Ascending aorta (tissue), 2 donors: ENCODE measurements around the gene KDM1B. TPM values are rescaled to one million over a fixed set of nuclear protein-coding genes. Genes with fewer than 3 reads are reported as not detected.
A peak's percentile ranks its signal among the peaks of the same experiment; 100 is the strongest.

Experiments used
- DNase-seq, 2 donors: peaks; one replicate each; pipeline ENCODE4 v3.0.0-alpha.2; 2019; ENCODE audit warnings: low spot score in 2 of 2
- H3K27ac ChIP-seq, 2 donors: fragments of 200-600 bp; sonication (generic); one replicate each; pipeline ENCODE4 v1.5.1; 2016 to 2017; ENCODE audit warnings: mild to moderate bottlenecking in 1 of 2
- H3K27me3 ChIP-seq: fragments of 200-600 bp; sonication (generic); one replicate; pipeline ENCODE4 v1.5.1; 2017
- H3K36me3 ChIP-seq, 2 donors: fragments of 200-600 bp; sonication (generic); one replicate each; pipeline ENCODE4 v1.5.1; 2016
- H3K4me1 ChIP-seq, 2 donors: fragments of 200-600 bp; sonication (generic); one replicate each; pipeline ENCODE4 v1.5.1; 2016 to 2017; ENCODE audit warnings: mild to moderate bottlenecking in 1 of 2
- H3K4me3 ChIP-seq, 2 donors: fragments of 200-600 bp; sonication (generic); one replicate each; pipeline ENCODE4 v1.5.1; 2016 to 2017; ENCODE audit warnings: mild to moderate bottlenecking in 1 of 2
- H3K9me3 ChIP-seq, 2 donors: fragments of 200-600 bp; sonication (generic); one replicate each; pipeline ENCODE4 v1.5.1; 2016
- CTCF ChIP-seq, 3 experiments: fragments of 200-600 bp in 2 of 3; fragments of 450-650 bp in 1 of 3; sonication (generic) in 2 of 3; IDR thresholded peaks; one replicate each; pipeline ENCODE4 v1.5.1; 2016 to 2019; ENCODE audit warnings: antibody characterized with exemption in 3 of 3, mild to moderate bottlenecking in 1 of 3, moderate library complexity in 1 of 3
- intact Hi-C: fragments of 100-400 bp; cut with DNase I; formaldehyde crosslinking; loops from one replicate; pipeline ENCODE4 v1.15.1; 2023
- total RNA-seq: library from RNA; depleted of rRNA; stranded (reverse); fragments of >200 nt; gene quantifications from one replicate; pipeline ENCODE4 v1.1.0, GENCODE V29; 2016

KDM1B gene
- total RNA-seq, 1 donor from 2014 or later: 4.9 TPM

- H3K4me1 ChIP-seq: peaks cover 0 to 6% of the 10 kb centered on the region in 2 donors
- no peaks in the 10 kb centered on the region for H3K9me3 ChIP-seq
- H3K36me3 ChIP-seq: peaks cover 5 to 21% of the 10 kb centered on the region in 2 donors
- DNase-seq: no peak
- no peak overlapping the region for H3K27ac ChIP-seq
- no peak for TF ChIP-seq CTCF (IDR thresholded peaks at IDR 0.05)
- H3K27me3 ChIP-seq: no peaks in the 10 kb centered on the region
- intact Hi-C loops: no loop called here
- H3K4me3 ChIP-seq: no peak overlapping the region
Observed at GRCh38 chr6:18213439-18213838, 58.2 kb downstream of the KDM1B start.

GRCh38 chr6:18214003-18214402, 58.8 kb downstream of the KDM1B start:
- peak overlapping the region; percentile 2 to 4 for H3K27ac ChIP-seq
- H3K27me3 ChIP-seq: no peaks in the 10 kb centered on the region
- no peak for TF ChIP-seq CTCF (IDR thresholded peaks at IDR 0.05)
- no peak for DNase-seq
- H3K36me3 ChIP-seq: peaks cover 5 to 24% of the 10 kb centered on the region in 2 donors
- H3K9me3 ChIP-seq: no peaks in the 10 kb centered on the region
- H3K4me3 ChIP-seq: peak overlapping the region in 1 of 2 donors; percentile 28
- intact Hi-C loops: no loop called here
- peaks cover 0 to 6% of the 10 kb centered on the region in 2 donors for H3K4me1 ChIP-seq

GRCh38 chr6:18215436-18215835, 60.2 kb downstream of the KDM1B start:
- DNase-seq: no peak
- H3K4me3 ChIP-seq: no peak overlapping the region
- H3K27me3 ChIP-seq: no peaks in the 10 kb centered on the region
- no peaks in the 10 kb centered on the region for H3K9me3 ChIP-seq
- H3K4me1 ChIP-seq: no peaks in the 10 kb centered on the region
- TF ChIP-seq CTCF (IDR thresholded peaks at IDR 0.05): no peak
- H3K27ac ChIP-seq: no peak overlapping the region
- peaks cover 5 to 24% of the 10 kb centered on the region in 2 donors for H3K36me3 ChIP-seq
- intact Hi-C loops: no loop called here

- H3K4me1 ChIP-seq: no peaks in the 10 kb centered on the region
- no peak overlapping the region for H3K27ac ChIP-seq
- H3K36me3 ChIP-seq: peaks cover 5 to 27% of the 10 kb centered on the region in 2 donors
- no peak overlapping the region for H3K4me3 ChIP-seq
- H3K9me3 ChIP-seq: no peaks in the 10 kb centered on the region
- no peak for TF ChIP-seq CTCF (IDR thresholded peaks at IDR 0.05)
- no peak for DNase-seq
- intact Hi-C loops: no loop called here
- H3K27me3 ChIP-seq: no peaks in the 10 kb centered on the region
Observed at GRCh38 chr6:18216411-18216810, 61.2 kb downstream of the KDM1B start.

GRCh38 chr6:18218233-18218632, 63.0 kb downstream of the KDM1B start:
- DNase-seq: no peak
- H3K4me3 ChIP-seq: no peak overlapping the region
- H3K27me3 ChIP-seq: no peaks in the 10 kb centered on the region
- no peaks in the 10 kb centered on the region for H3K4me1 ChIP-seq
- no peaks in the 10 kb centered on the region for H3K9me3 ChIP-seq
- intact Hi-C loops: no loop called here
- H3K27ac ChIP-seq: no peak overlapping the region
- H3K36me3 ChIP-seq: peaks cover 10 to 40% of the 10 kb centered on the region in 2 donors
- no peak for TF ChIP-seq CTCF (IDR thresholded peaks at IDR 0.05)

GRCh38 chr6:18219591-18219990, 64.4 kb downstream of the KDM1B start:
- H3K9me3 ChIP-seq: no peaks in the 10 kb centered on the region
- peaks cover 10 to 48% of the 10 kb centered on the region in 2 donors for H3K36me3 ChIP-seq
- H3K27ac ChIP-seq: no peak overlapping the region
- H3K4me1 ChIP-seq: no peaks in the 10 kb centered on the region
- no peak for DNase-seq
- no peaks in the 10 kb centered on the region for H3K27me3 ChIP-seq
- no peak for TF ChIP-seq CTCF (IDR thresholded peaks at IDR 0.05)
- intact Hi-C loops: no loop called here
- H3K4me3 ChIP-seq: no peak overlapping the region
